H1 (cell line): ENCODE data around the gene CC2D1B. TPM values are rescaled to one million over a fixed set of nuclear protein-coding genes. Genes with fewer than 3 reads are reported as not detected.

Experiments used
- CTCF ChIA-PET: fragments of 300-600 bp; sonication (Branson Sonifier 250); formaldehyde crosslinking; loops from one replicate; lab custom pipeline; 2021; ENCODE audit not compliant: partially characterized antibody; lab: Charles Lee
- POLR2A ChIA-PET: fragments of 300-600 bp; sonication (Branson Sonifier 250); formaldehyde crosslinking; loops from one replicate; lab custom pipeline; 2021; ENCODE audit warnings: inconsistent platforms; ENCODE audit not compliant: partially characterized antibody; lab: Charles Lee
- DNase-seq, 2 experiments: peaks; one replicate each; pipeline versions ENCODE4 v3.0.0 to v3.0.0-alpha.2; 2010 to 2022; ENCODE audit warnings: low spot score in 2 of 2, low read depth in 1 of 2, mixed read lengths in 1 of 2
- FAIRE-seq: peaks from 2 replicates; lab custom pipeline; 2011; peaks lifted over from hg19 to GRCh38; lab: Jason Lieb, UNC
- H2AFZ ChIP-seq: 2 replicates; pipeline ENCODE4 v1.8.1; 2012; ENCODE audit warnings: low read length, inconsistent platforms
- H2AK5ac ChIP-seq: 2 replicates; pipeline ENCODE4 v1.6.1; 2013; ENCODE audit warnings: low read depth, low read length
- H2BK120ac ChIP-seq: replicated peaks from 2 replicates; pipeline ENCODE3; 2013; ENCODE audit warnings: low read depth, low read length, inconsistent platforms
- H2BK12ac ChIP-seq: 2 replicates; pipeline ENCODE4 v1.6.1; 2013; ENCODE audit warnings: low read depth, low read length
- H2BK15ac ChIP-seq: 2 replicates; pipeline ENCODE4 v1.6.1; 2013; ENCODE audit warnings: low read length
- H2BK20ac ChIP-seq: 2 replicates; pipeline ENCODE4 v1.6.1; 2013; ENCODE audit warnings: low read length
- H2BK5ac ChIP-seq: 2 replicates; pipeline ENCODE4 v1.6.1; 2013; ENCODE audit warnings: low read depth, low read length
- H3K14ac ChIP-seq: 2 replicates; pipeline ENCODE4 v1.6.1; 2013; ENCODE audit warnings: inconsistent platforms; ENCODE audit not compliant: insufficient read length
- H3K18ac ChIP-seq: 2 replicates; pipeline ENCODE4 v1.6.1; 2013; ENCODE audit warnings: low read length; ENCODE audit errors: extremely low read depth
- H3K23ac ChIP-seq: 2 replicates; pipeline ENCODE4 v1.6.1; 2013; ENCODE audit warnings: inconsistent platforms; ENCODE audit not compliant: insufficient read length
- H3K23me2 ChIP-seq: 2 replicates; pipeline ENCODE4 v1.6.1; 2013; ENCODE audit warnings: low read depth, low read length
- H3K27ac ChIP-seq: 2 replicates; pipeline ENCODE4 v1.6.1; 2011; ENCODE audit warnings: low read depth, low read length, inconsistent platforms
- H3K27me3 ChIP-seq, 4 experiments: replicated peaks in 1 of 4; 1 replicate in 1 of 4; 2 replicates in 3 of 4; pipeline versions ENCODE4 v1.6.1 to v1.8.1; 2011 to 2013; ENCODE audit warnings: low read length in 3 of 4, mild to moderate bottlenecking in 3 of 4, inconsistent platforms in 2 of 4, mixed read lengths in 2 of 4, moderate library complexity in 1 of 4; ENCODE audit not compliant: control insufficient read depth in 3 of 4, insufficient read depth in 3 of 4; ENCODE audit errors: extremely low read depth in 1 of 4
- H3K36me3 ChIP-seq, 4 experiments: 2 replicates each; pipeline versions ENCODE4 v1.6.1 to v1.8.1; 2011 to 2013; ENCODE audit warnings: mild to moderate bottlenecking in 4 of 4, low read length in 3 of 4, moderate library complexity in 2 of 4, control low read depth in 1 of 4, inconsistent platforms in 1 of 4; ENCODE audit not compliant: insufficient read depth in 4 of 4, control insufficient read depth in 2 of 4
- H3K4ac ChIP-seq: replicated peaks from 2 replicates; pipeline ENCODE3; 2013; ENCODE audit warnings: low read length, low read depth, mixed read lengths, inconsistent platforms; ENCODE audit not compliant: insufficient read length
- H3K4me1 ChIP-seq, 4 experiments: replicated peaks in 1 of 4; 1 replicate in 1 of 4; 2 replicates in 3 of 4; pipeline versions ENCODE4 v1.6.1 to v1.8.1; 2011 to 2013; ENCODE audit warnings: low read length in 3 of 4, inconsistent platforms in 2 of 4, mixed read lengths in 1 of 4; ENCODE audit not compliant: insufficient read depth in 4 of 4, control insufficient read depth in 3 of 4
- H3K4me2 ChIP-seq, 2 experiments: 2 replicates each; pipeline versions ENCODE4 v1.6.1 to v1.8.1; 2011 to 2013; ENCODE audit warnings: low read depth in 2 of 2, low read length in 2 of 2, control low read depth in 1 of 2, inconsistent platforms in 1 of 2, mild to moderate bottlenecking in 1 of 2; ENCODE audit not compliant: insufficient read depth in 1 of 2
- H3K4me3 ChIP-seq, 4 experiments: fragments of 200-600, 300-600 bp in 1 of 4; sonication (generic), shearing (Covaris generic), sonication (Bioruptor Twin) in 1 of 4; 2 replicates each; pipeline versions ENCODE4 v1.5.1 to v1.8.1; 2011 to 2016; ENCODE audit warnings: low read length in 4 of 4, low read depth in 3 of 4, control low read depth in 2 of 4, inconsistent platforms in 2 of 4, mild to moderate bottlenecking in 2 of 4, mixed read lengths in 1 of 4, moderate library complexity in 1 of 4; ENCODE audit not compliant: insufficient read depth in 2 of 4; ENCODE audit errors: extremely low read depth in 1 of 4
- H3K56ac ChIP-seq: replicated peaks from 2 replicates; pipeline ENCODE3; 2013; ENCODE audit warnings: low read depth, mild to moderate bottlenecking, mixed read lengths, low read length, inconsistent platforms; ENCODE audit not compliant: insufficient read length
- H3K79me1 ChIP-seq: 2 replicates; pipeline ENCODE4 v1.6.1; 2013; ENCODE audit warnings: low read depth, low read length, control low read depth
- H3K79me2 ChIP-seq, 2 experiments: 2 replicates each; pipeline versions ENCODE4 v1.6.1 to v1.8.1; 2012 to 2013; ENCODE audit warnings: low read length in 2 of 2, mild to moderate bottlenecking in 2 of 2, inconsistent platforms in 1 of 2; ENCODE audit not compliant: insufficient read depth in 2 of 2, control insufficient read depth in 1 of 2
- H3K9ac ChIP-seq, 4 experiments: replicated peaks in 1 of 4; 1 replicate in 1 of 4; 2 replicates in 3 of 4; pipeline versions ENCODE4 v1.6.1 to v1.8.1; 2011 to 2013; ENCODE audit warnings: low read depth in 3 of 4, low read length in 3 of 4, control low read depth in 2 of 4, mild to moderate bottlenecking in 2 of 4, moderate library complexity in 2 of 4, inconsistent platforms in 1 of 4; ENCODE audit errors: extremely low read depth in 1 of 4
- H3K9me3 ChIP-seq, 2 experiments: 2 replicates each; pipeline versions ENCODE4 v1.6.1 to v1.8.1; 2012 to 2013; ENCODE audit warnings: mild to moderate bottlenecking in 2 of 2, moderate library complexity in 2 of 2, control low read depth in 1 of 2, inconsistent platforms in 1 of 2, low read depth in 1 of 2, low read length in 1 of 2, mixed read lengths in 1 of 2; ENCODE audit not compliant: insufficient read depth in 2 of 2
- H4K20me1 ChIP-seq, 2 experiments: replicated peaks in 1 of 2; 2 replicates each; pipeline versions ENCODE3 to v1.8.1; 2011 to 2013; ENCODE audit warnings: inconsistent platforms in 2 of 2, low read length in 2 of 2, mild to moderate bottlenecking in 1 of 2; ENCODE audit not compliant: insufficient read depth in 2 of 2, control insufficient read depth in 1 of 2
- H4K5ac ChIP-seq: 2 replicates; pipeline ENCODE4 v1.6.1; 2013; ENCODE audit warnings: low read length, low read depth, mixed read lengths, inconsistent platforms; ENCODE audit not compliant: insufficient read length
- H4K8ac ChIP-seq: 2 replicates; pipeline ENCODE4 v1.8.0; 2013; ENCODE audit warnings: mild to moderate bottlenecking, moderate library complexity, low read length, inconsistent platforms; ENCODE audit not compliant: insufficient read depth; ENCODE audit errors: extremely low read depth
- H4K91ac ChIP-seq: replicated peaks from 2 replicates; pipeline ENCODE3; 2013; ENCODE audit warnings: low read length, mixed read lengths, inconsistent platforms; ENCODE audit not compliant: insufficient read length
- CEBPB ChIP-seq: IDR thresholded peaks from 2 replicates; pipeline ENCODE4 v1.6.1; 2012; ENCODE audit warnings: low read depth, low read length
- JUN ChIP-seq: IDR thresholded peaks from 2 replicates; pipeline ENCODE4 v1.6.1; 2011; ENCODE audit warnings: low read depth, mild to moderate bottlenecking, improper control_type of control experiment, low read length
- WGBS, 2 experiments: shearing (Covaris generic) in 1 of 2; methylation state at CpG; one replicate each; pipeline versions ENCODE4 v1.1.6 to v1.1.7; 2013 to 2015; ENCODE audit warnings: low lambda C conversion rate in 2 of 2, mixed read lengths in 2 of 2, inconsistent platforms in 1 of 2, low coverage in 1 of 2, missing lambda C conversion rate in 1 of 2; ENCODE audit not compliant: insufficient replicate concordance in 2 of 2, insufficient coverage in 1 of 2, insufficient read length in 1 of 2; ENCODE audit errors: extremely low coverage in 1 of 2, missing lambda C conversion rate in 1 of 2; 5-methylcytosine and 5-hydroxymethylcytosine counted together
- polyA plus RNA-seq, 7 experiments: library from polyadenylated mRNA; depleted of rRNA in 3 of 7; stranded (reverse) in 5 of 7; unstranded in 2 of 7; fragments of >200 nt in 5 of 7; fragments of 200-250 nt in 2 of 7; gene quantifications; 1 replicate in 5 of 7; 2 replicates in 1 of 7; 4 replicates in 1 of 7; pipeline versions ENCODE4 v1.2.1 to v1.2.3, GENCODE V29; 2011 to 2013; ENCODE audit warnings: missing spikeins in 2 of 7, mixed read lengths in 2 of 7
- total RNA-seq: library from RNA; stranded (reverse); fragmentation: NEBNext Ultra II Directional; extraction: Animal tissue kit (Norgen Biotek cat#: 25700); gene quantifications from 2 replicates; pipeline ENCODE4 v1.2.1, GENCODE V29; 2021

CC2D1B gene
- total and polyA plus RNA-seq, 2 of the 8 experiments (the other 6 are each of a cell fraction or from before 2014, with no cell fraction given), result 7.4 to 13.1 TPM

DNA sequence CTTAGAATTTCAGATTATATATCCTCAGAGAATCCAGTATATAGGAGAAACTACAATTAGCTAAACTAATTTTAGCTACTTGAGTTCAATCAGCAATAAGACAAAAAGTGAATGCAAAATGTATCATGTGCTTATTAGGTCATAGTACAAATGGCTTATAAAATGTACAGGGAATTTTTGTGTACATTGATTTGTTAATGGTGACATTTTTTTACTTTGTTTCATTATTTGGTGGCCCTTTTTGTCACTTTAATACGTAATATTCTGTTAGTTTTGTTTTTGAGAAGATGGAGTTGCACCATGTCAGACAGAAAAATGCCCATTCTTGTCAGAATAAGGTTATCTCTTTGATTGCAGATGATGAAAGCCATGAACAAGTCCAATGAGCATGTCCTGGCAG, 33.6 kb downstream of the CC2D1B start:
- FAIRE-seq (no peak), DNase-seq (no peak)
- Histone ChIP-seq H2BK120ac (no peak overlapping the region), H3K4me2 (no peak overlapping the region), H3K23ac (no peak overlapping the region), H3K36me3 (peaks cover 0 to 4% (median 0%) of the 10 kb centered on the region in 4 experiments; a peak in 1 of 8 replicates), H3K27ac (no peak overlapping the region), H3K4me3 (no peak overlapping the region), H3K79me1 (no peaks in the 10 kb centered on the region), H3K9ac (no peak overlapping the region), H2AK5ac (no peak overlapping the region), H2BK5ac (no peak overlapping the region), H4K8ac (no peak overlapping the region), H3K14ac (no peak overlapping the region), H4K20me1 (peaks cover 0 to 2% of the 10 kb centered on the region in 2 experiments), H4K5ac (no peak overlapping the region), H3K9me3 (no peaks in the 10 kb centered on the region), H3K18ac (no peak overlapping the region), H3K4me1 (no peaks in the 10 kb centered on the region; a peak in 1 of 7 replicates), H3K4ac (no peak overlapping the region), H3K79me2 (no peaks in the 10 kb centered on the region), H4K91ac (no peak overlapping the region), H3K23me2 (no peaks in the 10 kb centered on the region), H2BK12ac (no peak overlapping the region), H2AFZ (no peak overlapping the region), H3K27me3 (no peaks in the 10 kb centered on the region), H2BK20ac (no peak overlapping the region), H3K56ac (no peak overlapping the region), H2BK15ac (no peak overlapping the region)
- POLR2A ChIA-PET, result no interaction called here
- CTCF ChIA-PET, result interaction anchor here (1.0 kb wide), 1 partner anchor 16 kb away, joined by 3 read pairs; no protein-coding TSS in a partner anchor
- WGBS, 2 experiments, result 100% methylated on average over 1 of the region's 1 CpG; no CpG with 5 or more reads in 1 of the 2 experiments
- TF ChIP-seq JUN (no peak), CEBPB (no peak)
